ENCODE results near the gene SCUBE1.
"Not testable (repeated sequence)": the region's sequence is repeated elsewhere in the genome, so short reads cannot be mapped to it uniquely, and the experiment has no call there.

SCUBE1 gene

GRCh38 chr22:43301866-43302265 is 41.3 kb downstream of the SCUBE1 start:
- no peak for DNase-seq (ENCODE audit: low spot score)

GRCh38 chr22:43300891-43301676 is 42.1 kb downstream of the SCUBE1 start:
- no peak for DNase-seq (ENCODE audit: low spot score)

DNA sequence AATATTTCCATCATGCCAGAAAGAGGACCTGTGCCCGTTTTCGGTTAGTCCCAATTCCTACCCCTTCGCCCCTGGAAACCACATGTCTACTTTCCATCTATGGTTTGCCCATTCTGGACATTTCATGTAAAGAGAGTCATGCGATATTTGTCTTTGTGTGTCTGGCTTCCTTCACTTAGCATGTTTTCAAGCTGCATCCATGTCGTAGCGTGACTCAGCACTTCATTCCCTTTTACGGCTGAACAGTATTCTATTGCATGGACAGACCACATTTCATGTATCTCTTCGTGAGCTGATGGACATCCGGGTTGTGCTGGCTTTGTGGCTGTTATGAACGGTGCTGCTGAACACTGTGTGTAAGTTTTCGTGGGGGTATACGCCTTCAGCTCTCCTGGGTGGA is 43.4 kb downstream of the SCUBE1 start:
- no peak for DNase-seq (ENCODE audit: low spot score)

DNA sequence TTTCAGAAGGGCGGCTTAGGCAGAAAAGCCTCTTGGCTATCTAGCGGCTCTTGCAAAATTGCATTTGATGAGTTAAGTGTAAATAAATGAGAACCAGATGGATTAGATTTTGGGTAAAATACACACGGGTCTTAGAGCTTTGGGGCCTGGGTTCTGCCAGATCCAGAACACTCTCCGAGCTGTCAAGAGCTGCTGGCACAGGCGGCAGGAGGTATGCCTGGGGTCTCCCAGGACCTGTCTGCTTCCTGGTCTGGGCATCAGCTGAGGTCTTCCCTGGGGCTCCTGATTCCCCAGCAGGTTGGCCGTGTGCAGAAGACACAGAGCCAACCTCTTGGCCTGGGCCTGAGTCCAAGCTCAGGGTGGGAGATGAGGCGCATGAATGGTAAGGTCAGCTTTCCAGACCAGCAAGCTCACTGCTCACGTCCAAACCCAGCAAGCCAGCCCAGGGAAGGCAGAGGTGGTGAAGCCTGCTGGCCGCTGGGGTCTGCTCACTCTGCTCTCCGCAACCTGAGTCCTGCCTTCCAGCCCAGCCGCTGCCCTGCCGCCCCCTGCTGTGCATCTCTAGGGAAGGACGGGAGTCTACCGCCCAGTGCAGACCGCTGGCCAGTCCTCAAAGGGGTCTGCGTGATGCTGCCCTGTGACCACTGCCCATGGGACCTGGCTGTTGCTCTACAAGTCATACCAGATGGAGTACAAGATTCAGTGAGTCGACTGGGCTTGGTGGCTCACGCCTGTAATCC is 44.9 kb downstream of the SCUBE1 start:
- no peak for DNase-seq (ENCODE audit: low spot score)

- DNase-seq (ENCODE audit: low spot score) = no peak
Measured at GRCh38 chr22:43297270-43298061, 45.7 kb downstream of the SCUBE1 start.

- no peak for DNase-seq (ENCODE audit: low spot score)
Measured at GRCh38 chr22:43296276-43296902, 46.8 kb downstream of the SCUBE1 start.

DNA sequence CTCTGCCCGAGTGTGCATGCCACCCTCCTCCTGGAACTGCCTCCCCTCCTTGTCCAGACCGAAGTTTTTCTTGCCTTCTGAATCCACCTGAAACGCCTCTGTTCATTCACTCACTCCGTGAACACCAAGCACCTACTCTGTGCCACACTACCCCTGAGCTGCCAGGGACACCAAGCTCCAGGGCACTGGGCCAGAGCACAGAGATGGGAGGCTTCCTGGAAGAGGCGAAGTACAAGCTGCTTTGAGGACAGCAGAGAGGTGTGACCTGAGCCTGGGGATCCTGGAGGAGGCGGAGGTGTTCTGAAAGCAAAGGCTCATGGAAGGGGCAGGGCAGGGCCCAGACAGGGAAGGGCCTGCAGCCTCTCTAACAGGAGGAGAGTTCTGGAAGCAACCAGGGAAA is 47.5 kb downstream of the SCUBE1 start:
- no peak for DNase-seq (ENCODE audit: low spot score)

DNA sequence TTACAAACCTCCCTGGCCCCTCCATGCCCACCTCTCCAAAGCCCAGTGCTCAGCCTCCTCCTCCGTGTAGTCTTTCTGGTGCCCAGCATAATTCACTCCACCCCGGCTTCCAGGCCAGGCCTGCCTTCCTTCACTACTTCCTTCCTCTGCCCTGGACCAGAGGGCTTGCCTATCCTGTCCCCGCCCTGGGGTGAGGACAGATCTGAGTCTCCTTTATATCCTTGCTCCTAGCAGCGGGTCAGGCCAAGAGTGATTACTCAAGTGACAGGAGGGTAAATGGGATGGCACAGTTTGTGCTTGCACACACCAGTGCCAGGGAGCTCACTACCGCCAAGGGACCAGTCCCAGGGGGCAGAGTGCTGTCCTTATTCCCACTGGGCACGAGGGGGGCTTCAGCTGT is 48.0 kb downstream of the SCUBE1 start:
- DNase-seq (ENCODE audit: low spot score) = no peak

DNA sequence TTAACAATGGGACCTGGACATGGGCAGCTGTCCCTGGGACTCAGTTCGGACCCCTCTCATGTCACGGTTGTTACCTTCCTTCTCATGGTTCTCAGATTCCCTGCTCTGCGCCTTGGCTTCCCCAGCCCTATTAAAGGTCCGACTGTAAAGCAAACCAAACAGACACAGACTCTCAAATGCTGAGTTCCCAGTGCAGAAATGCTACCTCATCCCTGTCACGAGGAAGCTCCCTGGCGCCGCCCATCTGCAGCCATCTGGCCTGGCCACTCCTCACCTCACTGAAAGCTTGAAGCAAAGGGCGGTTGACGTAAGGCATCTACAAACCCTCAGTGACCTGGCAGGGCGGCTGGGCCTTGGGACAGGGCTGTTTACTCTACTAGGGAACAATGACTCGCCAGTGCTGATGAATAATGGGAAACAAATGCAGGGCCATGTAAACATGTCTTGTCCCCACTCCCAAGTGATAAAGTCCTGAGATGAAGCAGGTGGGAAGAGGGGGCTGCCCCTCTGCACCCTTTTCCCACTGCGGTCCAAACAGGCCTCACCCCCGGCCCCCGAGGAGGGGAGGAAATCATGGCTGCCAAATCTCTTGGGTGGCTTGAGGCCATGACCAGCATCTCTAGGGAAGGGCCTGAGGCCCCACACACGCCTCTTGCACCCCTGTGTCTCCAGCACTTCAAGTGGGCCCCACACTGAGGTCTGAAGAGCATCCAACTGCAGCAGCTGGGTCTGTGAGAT is 49.3 kb downstream of the SCUBE1 start:
- DNase-seq (ENCODE audit: low spot score) = no peak

DNA sequence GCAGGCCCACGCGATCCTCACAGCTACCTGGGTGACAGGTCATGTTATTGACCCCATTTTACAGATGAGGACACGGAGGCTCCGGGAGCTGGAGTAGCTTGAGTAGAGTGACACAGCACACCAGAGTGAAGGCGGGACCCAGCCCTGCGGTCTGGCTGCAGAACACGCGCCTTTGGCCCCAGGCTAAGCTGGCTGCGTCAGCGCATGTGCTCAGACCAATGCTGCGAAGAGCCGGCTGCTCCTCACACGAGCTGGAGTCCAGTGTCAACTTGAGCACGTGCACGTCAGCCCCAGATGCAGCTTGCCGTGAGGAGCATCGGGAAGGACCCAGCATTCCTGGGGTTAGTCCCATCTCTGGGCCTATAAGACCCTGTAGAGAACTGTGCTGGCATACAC is 49.9 kb downstream of the SCUBE1 start:
- no peak for DNase-seq (ENCODE audit: low spot score)

GRCh38 chr22:43292630-43293018 is 50.5 kb downstream of the SCUBE1 start:
- no peak for DNase-seq (ENCODE audit: low spot score)

DNA sequence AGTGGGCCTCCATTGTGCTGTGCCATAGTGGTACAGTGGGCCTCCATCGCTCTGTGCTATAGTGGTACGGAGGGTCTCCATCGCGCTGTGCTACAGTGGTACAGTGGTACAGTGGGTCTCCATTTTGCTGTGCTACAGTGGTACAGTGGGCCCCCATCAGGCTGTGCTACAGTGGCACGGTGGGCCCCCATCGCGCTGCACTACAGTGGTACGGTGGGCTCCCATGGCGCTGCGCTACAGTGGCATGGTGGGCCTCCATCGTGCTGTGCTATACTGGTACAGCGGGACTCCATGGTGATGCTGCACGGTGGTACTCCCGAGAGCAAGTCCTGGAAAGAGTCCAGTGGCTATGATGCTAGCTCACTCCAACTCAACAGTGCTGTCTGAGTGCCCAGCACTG is 51.8 kb downstream of the SCUBE1 start:
- no peak for DNase-seq (ENCODE audit: low spot score)

- no peak for DNase-seq (ENCODE audit: low spot score)
Measured at GRCh38 chr22:43289976-43290721, 53.0 kb downstream of the SCUBE1 start.

- DNase-seq (ENCODE audit: low spot score) = no peak
Measured at GRCh38 chr22:43289531-43289963, 53.6 kb downstream of the SCUBE1 start.

GRCh38 chr22:43288807-43289420 is 54.3 kb downstream of the SCUBE1 start:
- DNase-seq (ENCODE audit: low spot score) = no peak

GRCh38 chr22:43288378-43288777 is 54.8 kb downstream of the SCUBE1 start:
- DNase-seq (ENCODE audit: low spot score) = no peak

DNA sequence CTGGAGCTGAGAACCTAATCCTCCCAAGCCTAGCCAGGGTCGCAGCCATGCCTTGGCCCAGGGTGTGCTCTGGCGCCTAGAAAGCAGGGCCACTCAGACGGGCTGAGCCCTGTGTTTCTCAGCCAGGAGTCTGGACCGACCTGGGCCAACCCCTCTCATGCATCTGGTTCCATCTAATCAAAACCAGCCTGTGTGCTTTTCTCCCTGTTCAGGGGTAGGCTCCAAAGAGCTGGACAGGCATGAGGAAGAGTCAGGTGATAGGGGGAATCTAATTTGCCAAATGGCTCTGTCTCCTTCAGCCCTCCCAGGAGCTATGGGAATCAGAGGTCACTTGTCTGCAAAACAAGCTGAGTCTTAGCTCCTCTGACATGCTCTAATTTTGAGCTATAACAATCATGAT is 55.7 kb downstream of the SCUBE1 start:
- no peak for DNase-seq (ENCODE audit: low spot score)

DNA sequence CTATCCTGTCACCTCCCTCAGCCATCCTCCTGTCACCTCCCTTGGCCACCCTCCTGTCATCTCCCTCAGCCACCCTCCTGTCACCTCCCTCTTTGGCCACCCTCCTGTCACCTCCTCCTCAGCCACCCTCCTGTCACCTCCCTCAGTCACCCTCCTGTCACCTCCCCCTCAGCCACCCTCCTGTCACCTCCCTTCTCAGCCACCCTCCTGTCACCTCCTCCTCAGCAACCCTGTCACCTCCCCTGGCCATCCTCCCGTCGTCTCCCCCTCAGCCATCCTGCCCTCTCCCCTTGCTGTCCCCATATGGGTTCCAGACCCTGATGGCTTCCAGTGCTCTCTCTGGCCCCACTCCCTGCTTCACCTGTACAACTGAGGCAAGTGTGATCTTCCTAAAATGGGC is 61.8 kb downstream of the SCUBE1 start:
- DNase-seq (ENCODE audit: low spot score) = no peak

GRCh38 chr22:43280523-43280886 is 62.7 kb downstream of the SCUBE1 start:
- DNase-seq (ENCODE audit: low spot score) = not testable (repeated sequence)

- DNase-seq (ENCODE audit: low spot score) = no peak
Measured at GRCh38 chr22:43279867-43280522, 63.2 kb downstream of the SCUBE1 start.

Data from NAMALWA (cell line).